HG03460 (cell line): ENCODE measurements around the gene CAPNS2.
"Not testable (repeated sequence)": the region's sequence is repeated elsewhere in the genome, so short reads cannot be mapped to it uniquely, and the experiment has no call there.

Experiments
- ATAC-seq: cut with Tn5 transposase; IDR thresholded peaks from one replicate; pipeline ENCODE4 v1.9.1; 2021; ENCODE audit not compliant: unreplicated experiment

The CAPNS2 gene

GRCh38 chr16:55567382-55567781, 898 bp downstream of the CAPNS2 start:
- no peak for ATAC-seq

GRCh38 chr16:55568207-55568606, 1.7 kb downstream of the CAPNS2 start:
- ATAC-seq, result no peak

- ATAC-seq, result no peak
Measured at GRCh38 chr16:55569025-55569424, 2.5 kb downstream of the CAPNS2 start.

DNA sequence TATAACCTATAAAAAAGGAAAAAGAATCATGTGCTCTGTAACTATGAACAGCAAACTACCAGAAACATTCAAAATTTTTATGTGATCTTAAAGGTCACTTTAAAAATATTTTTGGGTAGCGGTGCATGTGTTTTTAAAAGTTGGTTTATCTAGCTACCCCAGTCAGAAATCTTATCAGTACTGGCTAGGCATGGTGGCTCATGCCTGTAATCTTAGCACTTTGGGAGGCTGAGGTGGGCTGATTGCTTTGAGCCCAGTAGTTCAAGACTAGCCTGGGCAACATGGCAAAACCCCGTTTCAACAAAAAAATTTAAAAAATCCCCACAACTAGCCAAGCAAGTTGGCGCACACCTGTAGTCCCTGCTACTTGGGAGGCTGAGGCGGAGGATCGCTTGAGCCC, 3.7 kb downstream of the CAPNS2 start:
- no peak for ATAC-seq

GRCh38 chr16:55571191-55571897, 4.9 kb downstream of the CAPNS2 start:
- ATAC-seq, result no peak

DNA sequence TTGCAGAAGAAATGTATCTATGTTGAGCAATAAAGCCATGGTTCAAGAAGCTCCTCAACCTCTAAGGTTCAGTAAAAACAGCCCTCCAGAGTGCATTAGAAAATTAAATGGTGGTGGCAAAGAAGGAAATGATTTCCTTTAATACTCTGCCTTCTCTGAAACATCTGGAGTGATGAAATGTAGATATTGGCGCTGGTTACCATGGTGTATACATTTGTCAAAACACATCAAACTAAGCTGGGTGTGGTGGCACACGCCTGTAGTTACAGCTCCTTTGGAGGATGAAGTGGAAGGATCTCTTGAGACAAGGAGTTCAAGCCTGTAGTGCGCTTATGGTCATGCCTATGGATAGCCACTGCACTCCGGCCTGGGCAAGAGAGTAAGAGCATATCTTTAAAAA, 6.0 kb downstream of the CAPNS2 start:
- no peak for ATAC-seq

- no peak for ATAC-seq
Measured at GRCh38 chr16:55574811-55575210, 8.3 kb downstream of the CAPNS2 start.

- ATAC-seq, result no peak
Measured at GRCh38 chr16:55575496-55575895, 9.0 kb downstream of the CAPNS2 start.

DNA sequence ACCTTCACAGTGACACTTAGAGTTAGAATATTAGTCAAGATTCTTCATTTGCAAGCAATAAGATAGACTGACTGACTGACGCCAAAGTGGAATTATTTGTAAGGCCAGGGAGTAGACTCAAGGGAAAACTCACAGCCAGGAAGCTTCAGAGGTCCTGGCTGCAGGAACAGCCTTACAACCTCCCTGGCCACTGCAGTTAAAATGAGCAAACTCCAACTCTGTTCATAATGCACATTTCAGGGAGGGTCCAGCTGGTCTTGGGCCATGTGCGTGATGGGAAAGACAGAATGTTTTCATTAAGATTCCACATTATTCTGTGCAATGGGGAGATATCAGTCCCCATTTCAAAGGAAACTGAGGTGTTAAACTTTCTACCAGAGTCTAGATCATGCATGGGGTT, 9.9 kb downstream of the CAPNS2 start:
- no peak for ATAC-seq

DNA sequence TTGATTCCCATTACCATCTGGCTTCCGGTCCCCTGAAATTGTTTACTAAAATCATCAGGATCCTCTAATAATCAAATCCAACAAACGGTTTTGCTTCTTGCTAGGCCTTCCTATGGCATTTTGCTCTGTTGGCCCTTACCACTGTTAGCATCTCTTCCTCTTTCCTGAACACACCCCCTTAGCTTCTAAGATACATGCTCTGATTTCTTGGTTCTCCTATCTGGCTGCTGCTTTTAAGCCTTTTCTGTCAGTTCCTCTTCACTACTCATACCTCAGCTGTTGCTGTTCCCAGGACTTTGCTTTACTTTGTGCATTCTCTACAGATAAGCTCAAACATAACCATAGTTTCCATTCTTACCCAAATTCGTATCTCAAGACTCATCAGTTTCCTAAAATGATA, 11.4 kb downstream of the CAPNS2 start:
- ATAC-seq, result no peak

DNA sequence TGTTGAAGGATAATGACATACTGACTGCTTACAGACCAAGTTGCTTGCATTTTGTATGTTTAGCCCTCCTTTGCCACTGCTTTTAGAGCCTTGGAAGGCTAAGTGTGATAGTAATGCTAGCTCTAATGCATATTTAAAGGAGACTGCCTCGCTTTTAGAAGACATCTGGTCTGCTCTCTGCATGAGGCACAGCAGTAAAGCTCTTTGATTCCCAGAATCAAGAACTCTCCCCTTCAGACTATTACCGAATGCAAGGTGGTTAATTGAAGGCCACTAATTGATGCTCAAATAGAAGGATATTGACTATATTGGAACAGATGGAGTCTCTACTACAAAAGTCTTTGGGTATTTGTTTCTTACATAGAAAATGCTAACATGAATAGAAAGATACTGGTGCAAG, 19.1 kb downstream of the CAPNS2 start:
- no peak for ATAC-seq

DNA sequence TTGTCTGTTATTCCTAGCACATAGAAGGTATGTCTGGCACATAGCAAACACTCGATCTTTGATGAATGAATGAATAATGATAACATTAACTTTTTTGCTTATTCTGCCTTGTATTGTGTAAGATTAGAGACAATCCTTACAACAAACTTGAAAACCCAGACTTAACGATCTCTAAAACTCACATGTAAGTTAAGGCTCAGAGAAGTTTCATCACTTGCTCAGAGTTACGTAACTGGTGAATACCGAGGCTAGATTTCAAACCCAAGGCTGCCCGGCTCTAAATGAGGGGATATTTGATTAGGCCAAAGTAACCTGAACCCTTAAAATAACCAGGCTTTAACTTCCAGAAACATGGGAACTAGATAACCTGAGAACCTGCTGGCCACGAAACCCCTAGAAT, 22.3 kb downstream of the CAPNS2 start:
- no peak for ATAC-seq

DNA sequence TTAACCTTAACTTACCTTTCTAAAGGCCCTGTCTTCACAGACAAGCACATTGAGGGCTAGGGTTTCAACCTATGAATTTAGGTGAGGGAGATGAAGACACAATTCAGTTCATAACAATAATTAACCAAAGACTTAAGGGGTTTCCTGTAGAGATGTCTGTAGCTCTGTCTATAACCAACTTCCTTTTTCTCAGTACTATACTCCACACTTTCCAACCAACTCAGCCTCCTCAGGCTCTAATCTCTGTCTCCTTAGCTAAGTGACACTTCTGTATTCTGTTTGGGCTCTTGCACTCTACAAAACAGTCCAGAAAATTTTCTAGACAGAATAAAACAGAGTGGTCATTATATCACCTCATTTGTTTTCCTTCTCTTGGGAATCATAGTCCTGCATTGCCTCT, 25.8 kb downstream of the CAPNS2 start:
- ATAC-seq, result no peak

DNA sequence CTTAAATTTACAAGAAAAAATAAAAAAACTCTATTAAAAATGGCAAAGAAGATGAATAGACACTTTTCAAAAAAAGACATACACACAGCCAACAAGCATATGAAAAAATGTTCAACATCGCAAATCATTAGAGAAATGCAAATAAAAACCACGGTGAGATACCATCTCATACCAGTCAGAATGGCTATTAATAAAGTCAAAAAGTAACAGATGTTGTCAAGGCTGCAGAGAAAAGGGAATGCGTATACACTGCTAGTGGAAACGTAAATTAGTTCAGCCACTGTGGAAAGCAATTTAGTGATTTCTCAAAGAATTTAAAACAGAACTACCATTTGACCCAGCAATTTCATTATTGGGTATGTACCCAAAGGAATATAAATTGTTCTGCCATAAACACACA, 31.4 kb downstream of the CAPNS2 start:
- ATAC-seq, result no peak

- no peak for ATAC-seq
Measured at GRCh38 chr16:55605754-55606336, 39.4 kb downstream of the CAPNS2 start.

DNA sequence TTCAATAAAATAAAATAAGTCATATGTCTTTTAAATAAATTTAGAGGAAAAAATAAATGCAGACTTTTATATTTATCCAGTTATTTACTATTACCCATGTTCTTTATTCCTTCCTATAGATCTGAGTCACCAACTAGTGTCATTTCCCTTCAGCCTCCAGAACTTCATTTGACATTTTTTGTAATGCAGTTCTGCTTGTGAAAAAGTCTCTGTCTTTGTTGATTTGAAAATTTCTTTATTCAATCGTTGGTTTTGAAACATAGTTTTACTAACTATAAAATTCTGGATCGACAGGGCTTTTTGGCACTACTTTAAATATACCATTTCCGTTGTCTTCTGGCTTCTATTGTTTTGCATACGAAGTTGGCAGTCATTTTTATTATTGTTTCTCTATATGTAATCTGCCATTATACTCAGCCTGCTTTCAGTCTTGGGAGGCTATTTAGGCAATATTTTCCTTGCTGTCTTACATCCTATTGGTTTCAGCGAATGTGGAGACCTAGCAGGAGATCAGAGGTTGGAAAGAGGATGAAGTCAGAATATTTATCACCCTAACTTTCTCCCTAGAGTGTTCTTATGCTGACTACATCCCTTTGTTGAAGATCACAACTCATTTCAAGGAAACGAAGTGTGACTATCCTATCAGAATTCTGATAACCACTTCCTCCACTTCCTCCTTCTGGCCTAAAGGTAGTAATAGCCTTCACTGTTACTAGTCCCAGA, 47.3 kb downstream of the CAPNS2 start:
- no peak for ATAC-seq

DNA sequence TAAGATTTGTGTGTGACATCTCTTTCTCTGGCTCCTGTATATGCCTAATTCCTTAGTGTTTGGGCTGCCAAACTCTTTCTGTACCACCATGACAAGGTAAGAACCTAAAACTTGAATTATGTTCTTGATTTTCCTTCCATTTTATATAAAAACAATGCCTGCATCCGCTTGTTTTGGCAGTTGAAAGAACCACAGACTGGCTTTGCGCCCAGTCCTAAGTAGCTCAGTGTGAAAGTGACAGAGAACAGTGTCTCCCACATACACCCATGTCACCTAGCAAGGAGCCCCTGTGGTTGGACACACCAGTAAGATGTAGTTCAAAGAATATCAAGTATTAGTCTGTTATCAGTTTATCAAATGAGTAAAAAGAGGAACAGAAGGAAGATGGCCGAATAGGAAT, 48.6 kb downstream of the CAPNS2 start:
- ATAC-seq, result no peak

- not testable (repeated sequence) for ATAC-seq
Measured at GRCh38 chr16:55615670-55616069, 49.2 kb downstream of the CAPNS2 start.
